Left colon (tissue), 2 donors: ENCODE data around the gene PRSS23. TPM values are rescaled to one million over a fixed set of nuclear protein-coding genes. Genes with fewer than 3 reads are reported as not detected.

Experiments used
- total RNA-seq, 2 donors: library from RNA; stranded (reverse); fragmentation: NEBNext Ultra II Directional; extraction: Animal tissue kit (Norgen Biotek cat#: 25700); gene quantifications; one replicate each; pipeline ENCODE4 v1.2.1, GENCODE V29; 2021
- donor health status: DM: no; HTN: no; CAD: no.
- donor health status: DM: yes; HTN: yes; CAD: no.

The PRSS23 gene
- total RNA-seq, 2 donors from 2014 or later = 54.3 to 124 TPM

Other genes with a start within 250 kb of the PRSS23 start
- 10 to 100 TPM; 35.8 to 38.1 TPM for gene ME3, start 127.9 kb upstream of the PRSS23 start, total RNA-seq
- gene FZD4, start 154.9 kb downstream of the PRSS23 start, total RNA-seq = 1 to 10 TPM; 4.7 to 9.0 TPM
- gene TMEM135, start 237.4 kb downstream of the PRSS23 start, total RNA-seq = 10 to 100 TPM; 37.2 to 38.8 TPM